ENCODE results near the gene SLF2. TPM values are rescaled to one million over a fixed set of nuclear protein-coding genes. Genes with fewer than 3 reads are reported as not detected.

SLF2 gene
- total and polyA plus RNA-seq, 9 of the 15 experiments (the other 6 are each of a cell fraction or from before 2014, with no cell fraction given) = 1.7 to 18.4 (median 7.8) TPM

GRCh38 chr10:100998183-100998990 lies 85.6 kb downstream of the SLF2 start (continued):
- TF ChIP-seq CREB5 (CRISPR knock-in tag; IDR thresholded peaks at IDR 0.05) (no peak), RBM22 (IDR thresholded peaks at IDR 0.05; ENCODE audit: low read depth, low read length, poor library complexity, severe bottlenecking) (no peak), ZC3H4 (CRISPR knock-in tag; IDR thresholded peaks at IDR 0.05; ENCODE audit: borderline replicate concordance) (no peak), PHB (CRISPR knock-in tag; IDR thresholded peaks at IDR 0.05) (no peak), CTBP1 (IDR thresholded peaks at IDR 0.05; ENCODE audit: borderline replicate concordance) (no peak), MAX (CRISPR knock-in tag; IDR thresholded peaks at IDR 0.05) (no peak), RUNX1 (IDR thresholded peaks at IDR 0.05; ENCODE audit: low read depth) (no peak), SREBF2 (CRISPR knock-in tag; IDR thresholded peaks at IDR 0.05) (no peak), BACH1 (tag; IDR thresholded peaks at IDR 0.05) (no peak), TRIM25 (IDR thresholded peaks at IDR 0.05; ENCODE audit: borderline replicate concordance) (no peak), ZNF354B (CRISPR knock-in tag; IDR thresholded peaks at IDR 0.05) (no peak), NFYB (IDR thresholded peaks at IDR 0.05; ENCODE audit: extremely low read depth, insufficient read length) (no peak), GATA2 (CRISPR knock-in tag; IDR thresholded peaks at IDR 0.05) (no peak), MBD2 (IDR thresholded peaks at IDR 0.05; ENCODE audit: borderline replicate concordance, low read depth) (no peak), PTBP1 (IDR thresholded peaks at IDR 0.05; ENCODE audit: low read depth, low read length) (no peak), HMGXB4 (CRISPR knock-in tag; IDR thresholded peaks at IDR 0.05) (no peak), TSHZ1 (CRISPR knock-in tag; IDR thresholded peaks at IDR 0.05) (no peak), KLF13 (tag; IDR thresholded peaks at IDR 0.05; ENCODE audit: borderline replicate concordance, low read depth) (no peak), NR2F6 (CRISPR knock-in tag; IDR thresholded peaks at IDR 0.05) (no peak), ZNF133 (CRISPR knock-in tag; IDR thresholded peaks at IDR 0.05) (no peak), ZNF77 (CRISPR knock-in tag; IDR thresholded peaks at IDR 0.05) (no peak)
